Endothelial cell of umbilical vein (primary cell): ENCODE measurements around the gene KIF25. TPM values are rescaled to one million over a fixed set of nuclear protein-coding genes. Genes with fewer than 3 reads are reported as not detected.

Experiments used
- BruUV-seq: library from RNA; stranded (reverse); fragments of 400-500 nt; replicated peaks from 2 replicates; lab custom pipeline; 2021; lab: Mats Ljungman, UMichigan
- CTCF ChIA-PET: fragments of 300-600, 350-600 bp; sonication (Branson Sonifier 250); formaldehyde crosslinking; loops from one replicate; lab custom pipeline; 2021; ENCODE audit warnings: antibody characterized with exemption, inconsistent platforms; lab: Charles Lee
- POLR2A ChIA-PET: fragments of 300-600, 350-600 bp; sonication (Branson Sonifier 250); formaldehyde crosslinking; loops from one replicate; lab custom pipeline; 2021; ENCODE audit warnings: antibody characterized with exemption, inconsistent platforms; lab: Charles Lee
- DNase-seq: peaks from one replicate; pipeline ENCODE4 v3.0.0-alpha.2; 2011; ENCODE audit warnings: low read depth, low spot score
- FAIRE-seq: peaks from 2 replicates; lab custom pipeline; 2011; peaks lifted over from hg19 to GRCh38; lab: Jason Lieb, UNC
- H2AFZ ChIP-seq: 2 replicates; pipeline ENCODE4 v1.6.0; 2012; ENCODE audit warnings: low read depth, low read length, control low read depth, inconsistent platforms
- H3K27ac ChIP-seq: 2 replicates; pipeline ENCODE4 v1.5.1; 2011; ENCODE audit warnings: low read depth, mild to moderate bottlenecking, control low read depth, low read length, moderate library complexity; ENCODE audit not compliant: insufficient read depth
- H3K27me3 ChIP-seq, 2 experiments: 2 replicates each; pipeline versions ENCODE4 v1.6.0 to v1.6.1; 2011; ENCODE audit warnings: low read length in 2 of 2, mixed read lengths in 1 of 2; ENCODE audit not compliant: control insufficient read depth in 2 of 2, insufficient read depth in 2 of 2
- H3K36me3 ChIP-seq, 2 experiments: 2 replicates in 1 of 2; 3 replicates in 1 of 2; pipeline ENCODE4 v1.5.1; 2011; ENCODE audit warnings: low read length in 2 of 2, mild to moderate bottlenecking in 1 of 2, moderate library complexity in 1 of 2; ENCODE audit not compliant: control insufficient read depth in 2 of 2, insufficient read depth in 2 of 2; ENCODE audit errors: extremely low read depth in 1 of 2
- H3K4me1 ChIP-seq: 3 replicates; pipeline ENCODE4 v1.5.1; 2011; ENCODE audit warnings: mild to moderate bottlenecking, low read length; ENCODE audit not compliant: control insufficient read depth, insufficient read depth; ENCODE audit errors: extremely low read depth
- H3K4me2 ChIP-seq: 2 replicates; pipeline ENCODE4 v1.6.1; 2011; ENCODE audit warnings: low read length, control low read depth, mixed read lengths; ENCODE audit not compliant: insufficient read depth
- H3K4me3 ChIP-seq, 3 experiments: fragments of 200-600 bp in 1 of 3; sonication (generic), shearing (Covaris generic) in 1 of 3; replicated peaks in 1 of 3; 2 replicates each; pipeline ENCODE4 v1.5.1; 2011 to 2016; ENCODE audit warnings: control low read depth in 3 of 3, low read length in 3 of 3, mild to moderate bottlenecking in 2 of 3, inconsistent platforms in 1 of 3, low read depth in 1 of 3, moderate library complexity in 1 of 3; ENCODE audit not compliant: insufficient read depth in 1 of 3
- H3K79me2 ChIP-seq: 2 replicates; pipeline ENCODE4 v1.6.0; 2012; ENCODE audit warnings: low read length, inconsistent platforms; ENCODE audit not compliant: control insufficient read depth, insufficient read depth
- H3K9ac ChIP-seq: replicated peaks from 2 replicates; pipeline ENCODE3; 2011; ENCODE audit warnings: low read length, control low read depth; ENCODE audit not compliant: insufficient read depth; ENCODE audit errors: extremely low read depth
- H3K9me1 ChIP-seq: replicated peaks from 3 replicates; pipeline ENCODE4 v1.6.0; 2011; ENCODE audit warnings: mild to moderate bottlenecking, low read length; ENCODE audit not compliant: control insufficient read depth, insufficient read depth; ENCODE audit errors: extremely low read depth
- H3K9me3 ChIP-seq: replicated peaks from 2 replicates; pipeline ENCODE4 v1.5.1; 2012; ENCODE audit warnings: low read length, inconsistent platforms; ENCODE audit not compliant: control insufficient read depth, insufficient read depth
- H4K20me1 ChIP-seq: replicated peaks from 2 replicates; pipeline ENCODE3; 2011; ENCODE audit warnings: mild to moderate bottlenecking, low read length; ENCODE audit not compliant: control insufficient read depth, insufficient read depth; ENCODE audit errors: extremely low read depth
- CTCF ChIP-seq, 2 donors: IDR thresholded peaks; 1 replicate in 1 of 2; 2 replicates in 1 of 2; pipeline ENCODE4 v1.5.1; 2011; ENCODE audit warnings: low read length in 2 of 2, mild to moderate bottlenecking in 2 of 2, moderate library complexity in 2 of 2, control low read depth in 1 of 2, inconsistent platforms in 1 of 2, low read depth in 1 of 2; ENCODE audit not compliant: insufficient read depth in 1 of 2; ENCODE audit errors: extremely low read depth in 1 of 2
- EZH2 ChIP-seq: IDR thresholded peaks from 2 replicates; pipeline ENCODE4 v1.6.1; 2012; ENCODE audit warnings: borderline replicate concordance, low read depth, mild to moderate bottlenecking, moderate library complexity, low read length, inconsistent platforms; ENCODE audit not compliant: severe bottlenecking
- FOS ChIP-seq: IDR thresholded peaks from 2 replicates; pipeline ENCODE4 v1.6.1; 2011; ENCODE audit warnings: mild to moderate bottlenecking, low read length, moderate library complexity, borderline replicate concordance; ENCODE audit not compliant: insufficient read depth
- GATA2 ChIP-seq: IDR thresholded peaks from 2 replicates; pipeline ENCODE4 v1.7.0; 2011; ENCODE audit warnings: low read depth, mild to moderate bottlenecking, moderate library complexity, mixed read lengths, low read length; ENCODE audit not compliant: insufficient read length, insufficient read depth
- JUN ChIP-seq: IDR thresholded peaks from 2 replicates; pipeline ENCODE4 v1.6.1; 2011; ENCODE audit warnings: borderline replicate concordance, low read depth; ENCODE audit not compliant: insufficient read length, insufficient read depth
- MAX ChIP-seq: IDR thresholded peaks from 2 replicates; pipeline ENCODE4 v1.6.1; 2011; ENCODE audit not compliant: insufficient read depth, insufficient read length
- MYC ChIP-seq: IDR thresholded peaks from one replicate; pipeline ENCODE4 v1.6.1; 2011; ENCODE audit warnings: mild to moderate bottlenecking, low read depth, low read length
- POLR2A ChIP-seq: IDR thresholded peaks from 2 replicates; pipeline ENCODE4 v1.6.1; 2012; ENCODE audit warnings: low read depth, mild to moderate bottlenecking, control low read depth, low read length
- POLR2AphosphoS5 ChIP-seq: IDR thresholded peaks from 2 replicates; pipeline ENCODE4 v1.6.1; 2012; ENCODE audit warnings: low read depth, mild to moderate bottlenecking, control low read depth, low read length, moderate library complexity; ENCODE audit not compliant: insufficient read depth
- dilution Hi-C: fragments of 300-500 bp; cut with MboI; formaldehyde crosslinking; loops from one replicate; pipeline ENCODE4 v1.15.0; 2019; ENCODE audit warnings: low sequenced_read_pairs; ENCODE audit not compliant: extremely low pct_ligation_motif_present
- intact Hi-C: fragments of 100-400 bp; cut with micrococcal nuclease; formaldehyde crosslinking; loops from one replicate; pipeline ENCODE4 v1.10.0; 2022
- polyA plus RNA-seq, 4 experiments: library from polyadenylated mRNA; depleted of rRNA in 3 of 4; stranded (reverse) in 3 of 4; unstranded in 1 of 4; fragments of >200 nt; gene quantifications; 2 replicates each; pipeline versions ENCODE4 v1.2.1 to v1.2.3, GENCODE V29; 2011 to 2012; ENCODE audit warnings: missing spikeins in 1 of 4
- total RNA-seq: library from RNA; stranded (reverse); gene quantifications from 2 replicates; pipeline ENCODE4 v1.2.3, GENCODE V29; 2021

KIF25 gene
- total and polyA plus RNA-seq, 2 donors (not counting 3 experiments of a cell fraction or from before 2014, with no cell fraction given): not detected

- Histone ChIP-seq H3K9ac (no peak overlapping the region), H2AFZ (no peak overlapping the region), H3K27ac (no peak overlapping the region), H3K9me1 (no peaks in the 10 kb centered on the region), H3K79me2 (no peaks in the 10 kb centered on the region), H3K9me3 (no peaks in the 10 kb centered on the region), H4K20me1 (no peaks in the 10 kb centered on the region), H3K4me2 (no peak overlapping the region), H3K36me3 (no peaks in the 10 kb centered on the region), H3K27me3 (peaks cover 0 to 3% of the 10 kb centered on the region in 2 experiments), H3K4me3 (no peak overlapping the region), H3K4me1 (no peaks in the 10 kb centered on the region)
- ChIA-PET POLR2A (no interaction called here), CTCF (no interaction called here)
- no peak for TF ChIP-seq JUN
- no peak for TF ChIP-seq MYC
- TF ChIP-seq POLR2A: no peak
- TF ChIP-seq GATA2: no peak
- no peak for TF ChIP-seq POLR2AphosphoS5
- TF ChIP-seq CTCF (IDR thresholded peaks at IDR 0.05; ENCODE audit: extremely low read depth in 1 of 2, insufficient read depth in 1 of 2, low read depth in 1 of 2, low read length in 2 of 2): no peak
- no peak for TF ChIP-seq FOS
- no peak for TF ChIP-seq EZH2
- no peak for TF ChIP-seq MAX
- FAIRE-seq: no peak
- BruUV-seq: no TSS peak
- dilution Hi-C loops (no loop called here), intact Hi-C loops (no loop called here)
- DNase-seq: no peak
These were observed 17.5 kb downstream of the KIF25 start for GRCh38 chr6:168015009-168015408.
